OCI-LY7 (cell line): ENCODE data around the gene UBXN7. TPM values are rescaled to one million over a fixed set of nuclear protein-coding genes. Genes with fewer than 3 reads are reported as not detected.

Experiments
- BruUV-seq: library from RNA; stranded (reverse); fragments of 400-500 nt; replicated peaks from 2 replicates; lab custom pipeline; 2021; lab: Mats Ljungman, UMichigan
- CTCF ChIA-PET: fragments of 300-600 bp; sonication (Branson Sonifier 250); formaldehyde crosslinking; loops from one replicate; lab custom pipeline; 2022; ENCODE audit warnings: antibody characterized with exemption; ENCODE audit not compliant: unreplicated experiment; lab: Charles Lee
- POLR2A ChIA-PET: fragments of 300-600 bp; sonication (Branson Sonifier 250); formaldehyde crosslinking; loops from one replicate; lab custom pipeline; 2022; ENCODE audit warnings: antibody characterized with exemption; lab: Charles Lee
- DNase-seq: peaks from one replicate; pipeline ENCODE4 v3.0.0-alpha.2; 2015; ENCODE audit warnings: low spot score
- H2AFZ ChIP-seq: fragments of 200-600 bp; sonication (generic), shearing (Covaris generic); 2 replicates; pipeline ENCODE4 v1.6.1; 2014; ENCODE audit warnings: mild to moderate bottlenecking, antibody characterized with exemption, low read length, moderate library complexity
- H3K27ac ChIP-seq: fragments of 200-600 bp; sonication (generic); 2 replicates; pipeline ENCODE4 v1.5.1; 2014; ENCODE audit warnings: mixed run types, low read depth, mild to moderate bottlenecking, moderate library complexity, low read length, inconsistent platforms; ENCODE audit not compliant: poor library complexity, severe bottlenecking
- H3K36me3 ChIP-seq: fragments of 200-600 bp; sonication (generic); 2 replicates; pipeline ENCODE4 v1.6.1; 2014; ENCODE audit warnings: mild to moderate bottlenecking, antibody characterized with exemption, low read length, moderate library complexity, mixed read lengths; ENCODE audit not compliant: insufficient read depth
- H3K4me1 ChIP-seq: fragments of 200-600 bp; sonication (generic); 2 replicates; pipeline ENCODE4 v1.5.1; 2014; ENCODE audit warnings: mild to moderate bottlenecking, low read length; ENCODE audit not compliant: insufficient read depth, poor library complexity, severe bottlenecking
- H3K4me2 ChIP-seq: fragments of 200-600 bp; sonication (generic); 2 replicates; pipeline ENCODE4 v1.6.1; 2014; ENCODE audit warnings: mild to moderate bottlenecking, low read length
- H3K4me3 ChIP-seq: fragments of 200-600 bp; sonication (generic); 2 replicates; pipeline ENCODE4 v1.5.1; 2014; ENCODE audit warnings: mild to moderate bottlenecking, low read depth, low read length; ENCODE audit not compliant: poor library complexity, severe bottlenecking
- H3K79me2 ChIP-seq: fragments of 200-600 bp; sonication (generic); 2 replicates; pipeline ENCODE4 v1.6.1; 2016; ENCODE audit warnings: low read depth, mild to moderate bottlenecking, low read length, moderate library complexity, mixed read lengths; ENCODE audit not compliant: insufficient read depth
- H3K9me2 ChIP-seq: fragments of 200-600 bp; sonication (generic); 2 replicates; pipeline ENCODE4 v1.6.1; 2016; ENCODE audit warnings: mild to moderate bottlenecking, low read length, mixed read lengths; ENCODE audit not compliant: insufficient read depth
- H3K9me3 ChIP-seq: fragments of 200-600 bp; sonication (generic); 2 replicates; pipeline ENCODE4 v1.6.1; 2014; ENCODE audit warnings: mild to moderate bottlenecking, mixed run types, low read length, mixed read lengths
- H4K20me1 ChIP-seq: fragments of 200-600 bp; sonication (generic); 2 replicates; pipeline ENCODE4 v1.6.1; 2014; ENCODE audit warnings: mild to moderate bottlenecking, antibody characterized with exemption, low read length, moderate library complexity, mixed read lengths; ENCODE audit not compliant: insufficient read depth
- EZH2phosphoT487 ChIP-seq: fragments of 200-600 bp; sonication (generic); IDR thresholded peaks from 2 replicates; pipeline ENCODE4 v1.6.1; 2018; ENCODE audit warnings: low read depth, borderline replicate concordance, mild to moderate bottlenecking, mixed run types, antibody characterized with exemption, low read length, moderate library complexity, mixed read lengths
- intact Hi-C: fragments of 100-400 bp; cut with micrococcal nuclease; formaldehyde crosslinking; loops from one replicate; pipeline ENCODE4 v1.10.0; 2022; ENCODE audit not compliant: unreplicated experiment
- total RNA-seq, 2 experiments: library from RNA; depleted of rRNA in 1 of 2; stranded (reverse); fragments of >200 nt in 1 of 2; shearing (Covaris generic) in 1 of 2; gene quantifications; 2 replicates each; pipeline ENCODE4 v1.2.3, GENCODE V29; 2014 to 2022
- TF ChIP-seq, protein P1 (sequence below): fragments of 200-600 bp; sonication (generic); conservative IDR thresholded peaks from 2 replicates; pipeline ENCODE4 v1.5.1; 2014; ENCODE audit warnings: mild to moderate bottlenecking, antibody characterized with exemption, low read length, moderate library complexity, mixed read lengths

The UBXN7 gene
- total RNA-seq, 2 experiments from 2014 or later, result 12.7 to 73.4 TPM

DNA sequence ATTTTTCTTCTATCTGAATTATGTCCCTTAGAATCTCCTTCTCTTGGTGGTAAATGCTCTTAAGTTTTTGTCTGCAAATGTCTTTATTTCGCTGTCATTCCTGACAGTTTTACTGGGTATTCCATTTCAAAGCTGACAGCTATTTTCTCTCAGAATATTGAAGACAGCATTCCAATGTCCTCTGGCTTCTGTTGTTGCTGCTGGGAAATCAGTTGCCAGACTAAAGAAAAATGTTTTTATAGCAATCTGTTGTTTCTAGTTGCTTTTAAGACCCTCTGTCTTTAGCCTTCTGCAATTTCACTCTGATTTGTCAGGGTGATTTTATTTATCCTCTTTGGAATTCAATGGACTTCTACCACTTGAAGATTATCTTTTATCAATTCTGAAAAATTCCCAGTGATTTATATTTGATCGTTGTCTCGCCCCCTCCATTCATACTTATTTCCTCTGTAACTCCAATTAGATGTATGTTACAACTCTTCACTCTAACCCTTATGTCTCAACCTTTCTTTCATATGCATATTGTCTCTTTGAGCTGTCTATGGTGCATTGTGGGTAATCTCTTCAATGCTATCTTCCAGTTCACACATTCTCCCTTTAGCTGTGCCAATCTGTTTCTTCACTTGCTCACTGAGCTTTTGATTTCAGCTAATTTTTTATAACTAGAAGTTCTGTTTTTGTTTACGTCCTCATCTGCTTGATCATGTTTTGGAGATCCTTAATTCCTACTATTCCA is 23.5 kb downstream of the UBXN7 start:
- H2AFZ ChIP-seq, result no peak overlapping the region
- H3K27ac ChIP-seq, result no peak overlapping the region
- peaks cover 14% of the 10 kb centered on the region for H3K4me1 ChIP-seq
- peaks cover 7% of the 10 kb centered on the region; the same call in 1 of the 2 replicates for H4K20me1 ChIP-seq
- peaks cover 17% of the 10 kb centered on the region for H3K9me3 ChIP-seq
- ChIA-PET POLR2A (no interaction called here), CTCF (no interaction called here)
- peaks cover 47% of the 10 kb centered on the region for H3K36me3 ChIP-seq
- H3K4me3 ChIP-seq, result no peak overlapping the region
- no TSS peak for BruUV-seq
- no peak for DNase-seq
- H3K4me2 ChIP-seq, result no peak overlapping the region
- TF ChIP-seq, protein P1, sequence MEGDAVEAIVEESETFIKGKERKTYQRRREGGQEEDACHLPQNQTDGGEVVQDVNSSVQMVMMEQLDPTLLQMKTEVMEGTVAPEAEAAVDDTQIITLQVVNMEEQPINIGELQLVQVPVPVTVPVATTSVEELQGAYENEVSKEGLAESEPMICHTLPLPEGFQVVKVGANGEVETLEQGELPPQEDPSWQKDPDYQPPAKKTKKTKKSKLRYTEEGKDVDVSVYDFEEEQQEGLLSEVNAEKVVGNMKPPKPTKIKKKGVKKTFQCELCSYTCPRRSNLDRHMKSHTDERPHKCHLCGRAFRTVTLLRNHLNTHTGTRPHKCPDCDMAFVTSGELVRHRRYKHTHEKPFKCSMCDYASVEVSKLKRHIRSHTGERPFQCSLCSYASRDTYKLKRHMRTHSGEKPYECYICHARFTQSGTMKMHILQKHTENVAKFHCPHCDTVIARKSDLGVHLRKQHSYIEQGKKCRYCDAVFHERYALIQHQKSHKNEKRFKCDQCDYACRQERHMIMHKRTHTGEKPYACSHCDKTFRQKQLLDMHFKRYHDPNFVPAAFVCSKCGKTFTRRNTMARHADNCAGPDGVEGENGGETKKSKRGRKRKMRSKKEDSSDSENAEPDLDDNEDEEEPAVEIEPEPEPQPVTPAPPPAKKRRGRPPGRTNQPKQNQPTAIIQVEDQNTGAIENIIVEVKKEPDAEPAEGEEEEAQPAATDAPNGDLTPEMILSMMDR, result no peak
- no peak for TF ChIP-seq EZH2phosphoT487
- intact Hi-C loops, result no loop called here
- no peaks in the 10 kb centered on the region for H3K9me2 ChIP-seq
- peaks cover 51% of the 10 kb centered on the region for H3K79me2 ChIP-seq

DNA sequence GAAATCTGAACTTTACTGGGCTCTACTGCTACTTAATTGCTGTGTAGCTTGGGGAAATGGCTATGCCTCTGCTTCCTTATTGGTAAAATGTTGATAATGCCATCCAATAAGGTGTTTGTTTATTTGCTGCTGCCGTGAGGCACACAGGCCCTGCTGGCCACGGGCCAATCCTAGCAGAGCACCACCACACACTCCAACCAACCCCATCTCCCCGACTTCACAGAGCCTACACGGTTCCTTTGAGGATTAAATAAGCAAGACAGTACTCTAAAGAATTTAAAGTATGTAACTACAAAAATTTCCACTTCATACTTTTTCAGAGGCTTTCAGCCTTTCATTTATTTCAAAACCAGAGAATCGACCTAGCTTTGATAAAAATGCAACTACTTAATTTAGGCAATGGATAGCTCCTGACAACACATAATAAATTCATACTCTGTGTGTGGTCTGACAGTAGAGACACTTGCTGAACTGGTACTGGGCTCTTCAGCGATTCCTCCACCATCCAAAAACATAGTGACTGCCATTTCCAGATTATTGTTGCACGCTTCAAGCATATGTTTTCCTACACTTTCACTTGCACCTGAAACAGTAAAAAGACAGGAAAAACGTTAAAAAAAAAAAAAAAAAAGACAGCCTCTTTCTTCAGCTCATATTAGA is 25.3 kb downstream of the UBXN7 start:
- H3K27ac ChIP-seq, result no peak overlapping the region
- no peak overlapping the region for H2AFZ ChIP-seq
- intact Hi-C loops, result no loop called here
- TF ChIP-seq, protein P1, result no peak
- no peak for TF ChIP-seq EZH2phosphoT487
- peaks cover 10% of the 10 kb centered on the region for H3K4me1 ChIP-seq
- ChIA-PET CTCF (interaction anchor here (1.1 kb wide), 1 partner anchor 9 kb away, joined by 3 read pairs; no protein-coding TSS in a partner anchor), POLR2A (interaction anchor here (0.6 to 0.8 kb wide), 5 partner anchors 11 to 1365 kb away, joined by 3 to 4 read pairs (median 3); no protein-coding TSS in a partner anchor)
- H4K20me1 ChIP-seq, result no peaks in the 10 kb centered on the region
- H3K36me3 ChIP-seq, result peaks cover 59% of the 10 kb centered on the region
- no TSS peak for BruUV-seq
- no peaks in the 10 kb centered on the region for H3K9me2 ChIP-seq
- H3K9me3 ChIP-seq, result peaks cover 17% of the 10 kb centered on the region
- DNase-seq, result no peak
- H3K4me3 ChIP-seq, result no peak overlapping the region
- peaks cover 34% of the 10 kb centered on the region; the same call in 1 of the 2 replicates for H3K79me2 ChIP-seq
- H3K4me2 ChIP-seq, result no peak overlapping the region

DNA sequence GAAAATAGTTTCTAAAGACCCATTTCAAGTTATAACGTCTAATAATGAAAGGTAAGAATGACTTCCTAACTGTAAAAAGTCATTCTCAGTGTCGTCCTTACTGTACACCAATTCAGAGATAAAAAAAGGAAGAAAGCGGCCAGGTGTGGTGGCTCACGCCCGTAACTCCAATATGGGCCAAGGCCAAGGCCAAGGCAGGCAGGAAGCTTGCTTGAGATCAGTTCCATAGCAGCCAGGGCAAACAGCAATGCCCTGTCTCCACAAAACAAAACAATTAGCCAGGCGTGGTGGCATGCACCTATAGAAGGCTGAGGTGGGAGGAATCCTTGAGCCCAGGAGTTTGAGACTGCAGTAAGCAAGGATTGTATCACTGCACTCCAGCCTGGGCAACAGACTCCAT is 31.9 kb downstream of the UBXN7 start:
- Histone ChIP-seq H3K36me3 (peaks cover 49% of the 10 kb centered on the region), H4K20me1 (no peaks in the 10 kb centered on the region)
- BruUV-seq, result no TSS peak

More for the DNA sequence above, 31.9 kb downstream of the UBXN7 start:
- ChIA-PET POLR2A (no interaction called here), CTCF (no interaction called here)
- intact Hi-C loops, result no loop called here
- Histone ChIP-seq H3K27ac (no peak overlapping the region), H3K4me1 (peaks cover 7% of the 10 kb centered on the region), H2AFZ (no peak overlapping the region), H3K79me2 (no peaks in the 10 kb centered on the region), H3K9me3 (no peaks in the 10 kb centered on the region), H3K4me2 (no peak overlapping the region), H3K9me2 (no peaks in the 10 kb centered on the region), H3K4me3 (no peak overlapping the region)
- no peak for TF ChIP-seq EZH2phosphoT487
- TF ChIP-seq, protein P1, result no peak
- DNase-seq, result no peak
